HUES48 (cell line): ENCODE results near the gene ITGAV.
A peak's percentile ranks its signal among the peaks of the same experiment; 100 is the strongest.

ENCODE experiments used
- H3K27ac ChIP-seq: one replicate; pipeline ENCODE4 v1.7.0; 2013; ENCODE audit warnings: low read depth, low read length, inconsistent platforms
- H3K27me3 ChIP-seq: 2 replicates; pipeline ENCODE4 v1.6.1; 2013; ENCODE audit warnings: mild to moderate bottlenecking, low read length; ENCODE audit not compliant: control insufficient read depth, insufficient read depth
- H3K36me3 ChIP-seq: 2 replicates; pipeline ENCODE4 v1.6.1; 2013; ENCODE audit warnings: low read length; ENCODE audit not compliant: control insufficient read depth, insufficient read depth
- H3K4me1 ChIP-seq: 2 replicates; pipeline ENCODE4 v1.6.1; 2013; ENCODE audit warnings: mild to moderate bottlenecking, low read length; ENCODE audit not compliant: control insufficient read depth, insufficient read depth
- H3K4me3 ChIP-seq: 2 replicates; pipeline ENCODE4 v1.5.1; 2013; ENCODE audit warnings: mild to moderate bottlenecking, low read depth, low read length
- H3K9ac ChIP-seq: 2 replicates; pipeline ENCODE4 v1.6.1; 2013; ENCODE audit warnings: mild to moderate bottlenecking, low read depth, low read length, moderate library complexity
- H3K9me3 ChIP-seq: 2 replicates; pipeline ENCODE4 v1.6.1; 2013; ENCODE audit warnings: low read length; ENCODE audit not compliant: control insufficient read depth, insufficient read depth

ITGAV gene

GRCh38 chr2:186716899-186717298, 127.0 kb downstream of the ITGAV start:
- no peak overlapping the region for H3K27ac ChIP-seq
- no peaks in the 10 kb centered on the region for H3K9me3 ChIP-seq
- H3K36me3 ChIP-seq: no peaks in the 10 kb centered on the region
- H3K4me1 ChIP-seq: peaks cover 51% of the 10 kb centered on the region
- no peak overlapping the region for H3K9ac ChIP-seq
- no peaks in the 10 kb centered on the region for H3K27me3 ChIP-seq
- H3K4me3 ChIP-seq: no peak overlapping the region

GRCh38 chr2:186717320-186718007, 127.6 kb downstream of the ITGAV start:
- Histone ChIP-seq H3K4me1 (peaks cover 51% of the 10 kb centered on the region), H3K36me3 (no peaks in the 10 kb centered on the region), H3K27ac (no peak overlapping the region), H3K9me3 (no peaks in the 10 kb centered on the region), H3K9ac (no peak overlapping the region), H3K27me3 (no peaks in the 10 kb centered on the region), H3K4me3 (no peak overlapping the region)

- H3K4me1 ChIP-seq: peaks cover 51% of the 10 kb centered on the region
- H3K9me3 ChIP-seq: no peaks in the 10 kb centered on the region
- H3K36me3 ChIP-seq: no peaks in the 10 kb centered on the region
- H3K27me3 ChIP-seq: no peaks in the 10 kb centered on the region
- no peak overlapping the region for H3K27ac ChIP-seq
- no peak overlapping the region for H3K4me3 ChIP-seq
- no peak overlapping the region for H3K9ac ChIP-seq
Observed at GRCh38 chr2:186718122-186718521, 128.3 kb downstream of the ITGAV start.

- Histone ChIP-seq H3K27me3 (no peaks in the 10 kb centered on the region), H3K27ac (peak overlapping the region; percentile 68), H3K36me3 (no peaks in the 10 kb centered on the region), H3K4me3 (peak overlapping the region; percentile 3; the same call in 1 of the 2 replicates), H3K9me3 (no peaks in the 10 kb centered on the region), H3K9ac (no peak overlapping the region), H3K4me1 (peaks cover 47% of the 10 kb centered on the region)
Observed at GRCh38 chr2:186718903-186719302, 129.0 kb downstream of the ITGAV start.

- H3K36me3 ChIP-seq: no peaks in the 10 kb centered on the region
- no peaks in the 10 kb centered on the region for H3K27me3 ChIP-seq
- H3K4me3 ChIP-seq: no peak overlapping the region
- peaks cover 33% of the 10 kb centered on the region for H3K4me1 ChIP-seq
- H3K27ac ChIP-seq: no peak overlapping the region
- H3K9ac ChIP-seq: no peak overlapping the region
- H3K9me3 ChIP-seq: no peaks in the 10 kb centered on the region
Observed at GRCh38 chr2:186721956-186722355, 132.1 kb downstream of the ITGAV start.

- Histone ChIP-seq H3K27me3 (no peaks in the 10 kb centered on the region), H3K4me3 (no peak overlapping the region), H3K9ac (no peak overlapping the region), H3K27ac (no peak overlapping the region), H3K36me3 (no peaks in the 10 kb centered on the region), H3K4me1 (peaks cover 8% of the 10 kb centered on the region; the same call in 1 of the 2 replicates), H3K9me3 (no peaks in the 10 kb centered on the region)
Observed at GRCh38 chr2:186724736-186725135, 134.9 kb downstream of the ITGAV start.

GRCh38 chr2:186725783-186726182, 135.9 kb downstream of the ITGAV start:
- H3K4me3 ChIP-seq: no peak overlapping the region
- no peaks in the 10 kb centered on the region for H3K36me3 ChIP-seq
- H3K27me3 ChIP-seq: no peaks in the 10 kb centered on the region
- H3K9ac ChIP-seq: no peak overlapping the region
- peaks cover 8% of the 10 kb centered on the region; the same call in 1 of the 2 replicates for H3K4me1 ChIP-seq
- no peak overlapping the region for H3K27ac ChIP-seq
- no peaks in the 10 kb centered on the region for H3K9me3 ChIP-seq

GRCh38 chr2:186726938-186727337, 137.1 kb downstream of the ITGAV start:
- Histone ChIP-seq H3K36me3 (no peaks in the 10 kb centered on the region), H3K9ac (no peak overlapping the region), H3K9me3 (peaks cover 10% of the 10 kb centered on the region), H3K27ac (no peak overlapping the region), H3K27me3 (no peaks in the 10 kb centered on the region), H3K4me3 (no peak overlapping the region), H3K4me1 (peaks cover 8% of the 10 kb centered on the region; the same call in 1 of the 2 replicates)

- Histone ChIP-seq H3K9ac (no peak overlapping the region), H3K27ac (no peak overlapping the region), H3K36me3 (no peaks in the 10 kb centered on the region), H3K4me3 (no peak overlapping the region), H3K9me3 (peaks cover 25% of the 10 kb centered on the region), H3K27me3 (no peaks in the 10 kb centered on the region), H3K4me1 (peaks cover 8% of the 10 kb centered on the region; the same call in 1 of the 2 replicates)
Observed at GRCh38 chr2:186728631-186729030, 138.8 kb downstream of the ITGAV start.
